ENCODE results near the gene CNTNAP2.

Gene CNTNAP2

GRCh38 chr7:147279964-147280374 lies 1163.4 kb downstream of the CNTNAP2 start:
- no peak overlapping the region for H2AFZ ChIP-seq (ENCODE audit: low read depth)
- no peak for TF ChIP-seq CTCF (conservative IDR thresholded peaks at IDR 0.05; ENCODE audit: low read depth, low read length)

GRCh38 chr7:147282204-147282603 lies 1165.6 kb downstream of the CNTNAP2 start:
- H3K4me2 ChIP-seq: no peak overlapping the region
- H3K27ac ChIP-seq: no peak overlapping the region
- no peak for TF ChIP-seq CTCF (conservative IDR thresholded peaks at IDR 0.05; ENCODE audit: low read depth, low read length)
- no peaks in the 10 kb centered on the region for H3K4me1 ChIP-seq (ENCODE audit: low read depth, poor library complexity, severe bottlenecking)
- H3K4me3 ChIP-seq (IDR thresholded peaks at IDR 0.05; ENCODE audit: insufficient read depth, low read depth, low read length): no peak overlapping the region
- H3K27me3 ChIP-seq (ENCODE audit: insufficient read depth, low read depth): no peaks in the 10 kb centered on the region
- no peak overlapping the region for H2AFZ ChIP-seq (ENCODE audit: low read depth)
- no peaks in the 10 kb centered on the region for H4K20me1 ChIP-seq (ENCODE audit: insufficient read depth)
- no peak overlapping the region for H3K9ac ChIP-seq
- H3K36me3 ChIP-seq (ENCODE audit: insufficient read depth): no peaks in the 10 kb centered on the region
- no peaks in the 10 kb centered on the region for H3K79me2 ChIP-seq (ENCODE audit: insufficient read depth, low read depth)

More at GRCh38 chr7:147279964-147280374, 1163.4 kb downstream of the CNTNAP2 start:
- no peaks in the 10 kb centered on the region for H3K27me3 ChIP-seq (ENCODE audit: insufficient read depth, low read depth)
- H3K36me3 ChIP-seq (ENCODE audit: insufficient read depth): no peaks in the 10 kb centered on the region
- H3K79me2 ChIP-seq (ENCODE audit: insufficient read depth, low read depth): no peaks in the 10 kb centered on the region
- no peak overlapping the region for H3K27ac ChIP-seq
- no peaks in the 10 kb centered on the region for H4K20me1 ChIP-seq (ENCODE audit: insufficient read depth)
- no peaks in the 10 kb centered on the region for H3K4me1 ChIP-seq (ENCODE audit: low read depth, poor library complexity, severe bottlenecking)
- no peak overlapping the region for H3K9ac ChIP-seq
- H3K4me3 ChIP-seq (IDR thresholded peaks at IDR 0.05; ENCODE audit: insufficient read depth, low read depth, low read length): no peak overlapping the region
- H3K4me2 ChIP-seq: no peak overlapping the region

- no peaks in the 10 kb centered on the region for H3K36me3 ChIP-seq (ENCODE audit: insufficient read depth)
- H3K79me2 ChIP-seq (ENCODE audit: insufficient read depth, low read depth): no peaks in the 10 kb centered on the region
- H3K9ac ChIP-seq: no peak overlapping the region
- H2AFZ ChIP-seq (ENCODE audit: low read depth): no peak overlapping the region
- H4K20me1 ChIP-seq (ENCODE audit: insufficient read depth): no peaks in the 10 kb centered on the region
- no peak overlapping the region for H3K4me3 ChIP-seq (IDR thresholded peaks at IDR 0.05; ENCODE audit: insufficient read depth, low read depth, low read length)
- H3K27ac ChIP-seq: no peak overlapping the region
- no peak overlapping the region for H3K4me2 ChIP-seq
- no peaks in the 10 kb centered on the region for H3K4me1 ChIP-seq (ENCODE audit: low read depth, poor library complexity, severe bottlenecking)
- no peaks in the 10 kb centered on the region for H3K27me3 ChIP-seq (ENCODE audit: insufficient read depth, low read depth)
- TF ChIP-seq CTCF (conservative IDR thresholded peaks at IDR 0.05; ENCODE audit: low read depth, low read length): no peak
These were observed 1179.6 kb downstream of the CNTNAP2 start for GRCh38 chr7:147296201-147296600.

- Histone ChIP-seq H3K79me2 (ENCODE audit: insufficient read depth, low read depth) (no peaks in the 10 kb centered on the region), H3K36me3 (ENCODE audit: insufficient read depth) (no peaks in the 10 kb centered on the region), H3K27me3 (ENCODE audit: insufficient read depth, low read depth) (no peaks in the 10 kb centered on the region), H4K20me1 (ENCODE audit: insufficient read depth) (no peaks in the 10 kb centered on the region), H2AFZ (ENCODE audit: low read depth) (no peak overlapping the region), H3K9ac (no peak overlapping the region), H3K27ac (no peak overlapping the region), H3K4me2 (no peak overlapping the region), H3K4me1 (ENCODE audit: low read depth, poor library complexity, severe bottlenecking) (no peaks in the 10 kb centered on the region), H3K4me3 (IDR thresholded peaks at IDR 0.05; ENCODE audit: insufficient read depth, low read depth, low read length) (no peak overlapping the region)
- no peak for TF ChIP-seq CTCF (conservative IDR thresholded peaks at IDR 0.05; ENCODE audit: low read depth, low read length)
These were observed 1180.4 kb downstream of the CNTNAP2 start for GRCh38 chr7:147296986-147297385.

All from KMS-11 (cell line).